WTC11 (cell line): ENCODE data around the gene METTL22. TPM values are rescaled to one million over a fixed set of nuclear protein-coding genes. Genes with fewer than 3 reads are reported as not detected.

Experiments
- ATF1 ChIP-seq: sonication (generic); formaldehyde crosslinking; IDR thresholded peaks from 2 replicates; pipeline ENCODE4 v1.8.1; 2023; ENCODE audit warnings: mild to moderate bottlenecking, moderate library complexity, missing genetic modification reagents
- CBFB ChIP-seq: sonication (generic); formaldehyde crosslinking; IDR thresholded peaks from 2 replicates; pipeline ENCODE4 v1.8.1; 2022; ENCODE audit warnings: mild to moderate bottlenecking, low read depth, missing genetic modification reagents
- CREB1 ChIP-seq: sonication (generic); formaldehyde crosslinking; IDR thresholded peaks from 2 replicates; pipeline ENCODE4 v1.8.0; 2023; ENCODE audit warnings: mild to moderate bottlenecking, missing genetic modification reagents
- CREM ChIP-seq: sonication (generic); formaldehyde crosslinking; IDR thresholded peaks from 2 replicates; pipeline ENCODE4 v1.8.1; 2022; ENCODE audit warnings: mild to moderate bottlenecking, missing genetic modification reagents, moderate library complexity
- E2F5 ChIP-seq: sonication (generic); formaldehyde crosslinking; IDR thresholded peaks from 2 replicates; pipeline ENCODE4 v1.8.1; 2022; ENCODE audit warnings: mild to moderate bottlenecking, moderate library complexity, missing genetic modification reagents
- GRHL2 ChIP-seq: fragments of 250-450 bp; sonication (Bioruptor Pico); IDR thresholded peaks from 2 replicates; pipeline ENCODE4 v1.8.0; 2022; ENCODE audit warnings: mild to moderate bottlenecking, moderate library complexity; ENCODE audit not compliant: insufficient replicate concordance, severe bottlenecking
- ZNF317 ChIP-seq: sonication (generic); formaldehyde crosslinking; IDR thresholded peaks from 2 replicates; pipeline ENCODE4 v1.8.1; 2023; ENCODE audit warnings: low read depth, mild to moderate bottlenecking, moderate library complexity, missing genetic modification reagents, borderline replicate concordance
- ZNF532 ChIP-seq: fragments of 250-450 bp; sonication (Bioruptor Pico); IDR thresholded peaks from 2 replicates; pipeline ENCODE4 v1.9.0; 2021; ENCODE audit warnings: mild to moderate bottlenecking, borderline replicate concordance
- total RNA-seq: library from RNA; stranded (reverse); gene quantifications from 3 replicates; pipeline ENCODE4 v1.2.3, GENCODE V29; 2021
- TF ChIP-seq, protein P1 (sequence below): sonication (generic); formaldehyde crosslinking; IDR thresholded peaks from 2 replicates; pipeline ENCODE4 v1.8.1; 2022; ENCODE audit warnings: low read depth, mild to moderate bottlenecking, moderate library complexity, missing genetic modification reagents, borderline replicate concordance
- TF ChIP-seq, protein P2 (sequence below): sonication (generic); formaldehyde crosslinking; conservative IDR thresholded peaks from 2 replicates; pipeline ENCODE4 v1.8.1; 2023; ENCODE audit warnings: mild to moderate bottlenecking, low read depth, missing genetic modification reagents, moderate library complexity
- TF ChIP-seq, protein P3 (sequence below): sonication (generic); formaldehyde crosslinking; IDR thresholded peaks from 2 replicates; pipeline ENCODE4 v1.8.1; 2023; ENCODE audit warnings: mild to moderate bottlenecking, missing genetic modification reagents
- TF ChIP-seq, protein P4 (sequence below): sonication (generic); formaldehyde crosslinking; IDR thresholded peaks from 2 replicates; pipeline ENCODE4 v1.8.1; 2022; ENCODE audit warnings: mild to moderate bottlenecking, missing genetic modification reagents, moderate library complexity, borderline replicate concordance
- TF ChIP-seq, protein P5 (sequence below): sonication (generic); formaldehyde crosslinking; IDR thresholded peaks from 2 replicates; pipeline ENCODE4 v1.8.0; 2023; ENCODE audit warnings: missing genetic modification reagents

Gene METTL22
- total RNA-seq, 1 experiment from 2014 or later, result 82.0 TPM

DNA sequence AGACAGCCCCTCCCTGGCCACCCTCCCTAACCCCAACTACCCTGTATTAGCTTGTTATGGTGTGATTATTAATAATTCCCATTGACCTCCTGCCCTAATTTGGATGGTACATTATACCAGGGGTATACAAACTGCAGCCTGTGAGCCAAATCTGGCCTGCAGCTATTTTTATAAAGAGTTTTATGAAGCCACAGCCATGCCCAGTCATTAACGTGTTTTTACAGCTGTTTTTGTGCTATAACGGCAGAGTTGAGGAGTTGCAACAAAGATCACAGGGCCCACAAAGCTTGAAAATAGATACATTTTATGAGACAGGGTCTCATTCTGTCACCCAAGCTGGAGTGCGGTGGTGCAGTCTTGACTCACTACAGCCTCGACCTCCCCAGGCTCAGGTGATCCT lies 6.0 kb downstream of the METTL22 start (continued):
- TF ChIP-seq ZNF532 (CRISPR knock-in tag) (no peak), CREM (CRISPR knock-in tag) (no peak), E2F5 (CRISPR knock-in tag) (no peak), ZNF317 (CRISPR knock-in tag) (no peak), CBFB (CRISPR knock-in tag) (no peak), CREB1 (CRISPR knock-in tag) (no peak), GRHL2 (CRISPR knock-in tag) (no peak), ATF1 (no peak)
- TF ChIP-seq, protein P1, sequence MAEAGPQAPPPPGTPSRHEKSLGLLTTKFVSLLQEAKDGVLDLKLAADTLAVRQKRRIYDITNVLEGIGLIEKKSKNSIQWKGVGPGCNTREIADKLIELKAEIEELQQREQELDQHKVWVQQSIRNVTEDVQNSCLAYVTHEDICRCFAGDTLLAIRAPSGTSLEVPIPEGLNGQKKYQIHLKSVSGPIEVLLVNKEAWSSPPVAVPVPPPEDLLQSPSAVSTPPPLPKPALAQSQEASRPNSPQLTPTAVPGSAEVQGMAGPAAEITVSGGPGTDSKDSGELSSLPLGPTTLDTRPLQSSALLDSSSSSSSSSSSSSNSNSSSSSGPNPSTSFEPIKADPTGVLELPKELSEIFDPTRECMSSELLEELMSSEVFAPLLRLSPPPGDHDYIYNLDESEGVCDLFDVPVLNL (CRISPR knock-in tag), result no peak
- TF ChIP-seq, protein P2, sequence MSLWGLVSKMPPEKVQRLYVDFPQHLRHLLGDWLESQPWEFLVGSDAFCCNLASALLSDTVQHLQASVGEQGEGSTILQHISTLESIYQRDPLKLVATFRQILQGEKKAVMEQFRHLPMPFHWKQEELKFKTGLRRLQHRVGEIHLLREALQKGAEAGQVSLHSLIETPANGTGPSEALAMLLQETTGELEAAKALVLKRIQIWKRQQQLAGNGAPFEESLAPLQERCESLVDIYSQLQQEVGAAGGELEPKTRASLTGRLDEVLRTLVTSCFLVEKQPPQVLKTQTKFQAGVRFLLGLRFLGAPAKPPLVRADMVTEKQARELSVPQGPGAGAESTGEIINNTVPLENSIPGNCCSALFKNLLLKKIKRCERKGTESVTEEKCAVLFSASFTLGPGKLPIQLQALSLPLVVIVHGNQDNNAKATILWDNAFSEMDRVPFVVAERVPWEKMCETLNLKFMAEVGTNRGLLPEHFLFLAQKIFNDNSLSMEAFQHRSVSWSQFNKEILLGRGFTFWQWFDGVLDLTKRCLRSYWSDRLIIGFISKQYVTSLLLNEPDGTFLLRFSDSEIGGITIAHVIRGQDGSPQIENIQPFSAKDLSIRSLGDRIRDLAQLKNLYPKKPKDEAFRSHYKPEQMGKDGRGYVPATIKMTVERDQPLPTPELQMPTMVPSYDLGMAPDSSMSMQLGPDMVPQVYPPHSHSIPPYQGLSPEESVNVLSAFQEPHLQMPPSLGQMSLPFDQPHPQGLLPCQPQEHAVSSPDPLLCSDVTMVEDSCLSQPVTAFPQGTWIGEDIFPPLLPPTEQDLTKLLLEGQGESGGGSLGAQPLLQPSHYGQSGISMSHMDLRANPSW (CRISPR knock-in tag), result no peak
- TF ChIP-seq, protein P3, sequence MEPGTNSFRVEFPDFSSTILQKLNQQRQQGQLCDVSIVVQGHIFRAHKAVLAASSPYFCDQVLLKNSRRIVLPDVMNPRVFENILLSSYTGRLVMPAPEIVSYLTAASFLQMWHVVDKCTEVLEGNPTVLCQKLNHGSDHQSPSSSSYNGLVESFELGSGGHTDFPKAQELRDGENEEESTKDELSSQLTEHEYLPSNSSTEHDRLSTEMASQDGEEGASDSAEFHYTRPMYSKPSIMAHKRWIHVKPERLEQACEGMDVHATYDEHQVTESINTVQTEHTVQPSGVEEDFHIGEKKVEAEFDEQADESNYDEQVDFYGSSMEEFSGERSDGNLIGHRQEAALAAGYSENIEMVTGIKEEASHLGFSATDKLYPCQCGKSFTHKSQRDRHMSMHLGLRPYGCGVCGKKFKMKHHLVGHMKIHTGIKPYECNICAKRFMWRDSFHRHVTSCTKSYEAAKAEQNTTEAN, result no peak
- TF ChIP-seq, protein P4, sequence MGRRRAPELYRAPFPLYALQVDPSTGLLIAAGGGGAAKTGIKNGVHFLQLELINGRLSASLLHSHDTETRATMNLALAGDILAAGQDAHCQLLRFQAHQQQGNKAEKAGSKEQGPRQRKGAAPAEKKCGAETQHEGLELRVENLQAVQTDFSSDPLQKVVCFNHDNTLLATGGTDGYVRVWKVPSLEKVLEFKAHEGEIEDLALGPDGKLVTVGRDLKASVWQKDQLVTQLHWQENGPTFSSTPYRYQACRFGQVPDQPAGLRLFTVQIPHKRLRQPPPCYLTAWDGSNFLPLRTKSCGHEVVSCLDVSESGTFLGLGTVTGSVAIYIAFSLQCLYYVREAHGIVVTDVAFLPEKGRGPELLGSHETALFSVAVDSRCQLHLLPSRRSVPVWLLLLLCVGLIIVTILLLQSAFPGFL (CRISPR knock-in tag), result no peak
- TF ChIP-seq, protein P5, sequence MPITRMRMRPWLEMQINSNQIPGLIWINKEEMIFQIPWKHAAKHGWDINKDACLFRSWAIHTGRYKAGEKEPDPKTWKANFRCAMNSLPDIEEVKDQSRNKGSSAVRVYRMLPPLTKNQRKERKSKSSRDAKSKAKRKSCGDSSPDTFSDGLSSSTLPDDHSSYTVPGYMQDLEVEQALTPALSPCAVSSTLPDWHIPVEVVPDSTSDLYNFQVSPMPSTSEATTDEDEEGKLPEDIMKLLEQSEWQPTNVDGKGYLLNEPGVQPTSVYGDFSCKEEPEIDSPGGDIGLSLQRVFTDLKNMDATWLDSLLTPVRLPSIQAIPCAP (CRISPR knock-in tag), result no peak
